OCI-LY7 (cell line): ENCODE results near the gene SV2C. TPM values are rescaled to one million over a fixed set of nuclear protein-coding genes. Genes with fewer than 3 reads are reported as not detected.

Experiments
- BruUV-seq: library from RNA; stranded (reverse); fragments of 400-500 nt; replicated peaks from 2 replicates; lab custom pipeline; 2021; lab: Mats Ljungman, UMichigan
- CTCF ChIA-PET: fragments of 300-600 bp; sonication (Branson Sonifier 250); formaldehyde crosslinking; loops from one replicate; lab custom pipeline; 2022; ENCODE audit warnings: antibody characterized with exemption; ENCODE audit not compliant: unreplicated experiment; lab: Charles Lee
- POLR2A ChIA-PET: fragments of 300-600 bp; sonication (Branson Sonifier 250); formaldehyde crosslinking; loops from one replicate; lab custom pipeline; 2022; ENCODE audit warnings: antibody characterized with exemption; lab: Charles Lee
- DNase-seq: peaks from one replicate; pipeline ENCODE4 v3.0.0-alpha.2; 2015; ENCODE audit warnings: low spot score
- H2AFZ ChIP-seq: fragments of 200-600 bp; sonication (generic), shearing (Covaris generic); 2 replicates; pipeline ENCODE4 v1.6.1; 2014; ENCODE audit warnings: mild to moderate bottlenecking, antibody characterized with exemption, low read length, moderate library complexity
- H3K27ac ChIP-seq: fragments of 200-600 bp; sonication (generic); 2 replicates; pipeline ENCODE4 v1.5.1; 2014; ENCODE audit warnings: mixed run types, low read depth, mild to moderate bottlenecking, moderate library complexity, low read length, inconsistent platforms; ENCODE audit not compliant: poor library complexity, severe bottlenecking
- H3K36me3 ChIP-seq: fragments of 200-600 bp; sonication (generic); 2 replicates; pipeline ENCODE4 v1.6.1; 2014; ENCODE audit warnings: mild to moderate bottlenecking, antibody characterized with exemption, low read length, moderate library complexity, mixed read lengths; ENCODE audit not compliant: insufficient read depth
- H3K4me1 ChIP-seq: fragments of 200-600 bp; sonication (generic); 2 replicates; pipeline ENCODE4 v1.5.1; 2014; ENCODE audit warnings: mild to moderate bottlenecking, low read length; ENCODE audit not compliant: insufficient read depth, poor library complexity, severe bottlenecking
- H3K4me2 ChIP-seq: fragments of 200-600 bp; sonication (generic); 2 replicates; pipeline ENCODE4 v1.6.1; 2014; ENCODE audit warnings: mild to moderate bottlenecking, low read length
- H3K4me3 ChIP-seq: fragments of 200-600 bp; sonication (generic); 2 replicates; pipeline ENCODE4 v1.5.1; 2014; ENCODE audit warnings: mild to moderate bottlenecking, low read depth, low read length; ENCODE audit not compliant: poor library complexity, severe bottlenecking
- H3K79me2 ChIP-seq: fragments of 200-600 bp; sonication (generic); 2 replicates; pipeline ENCODE4 v1.6.1; 2016; ENCODE audit warnings: low read depth, mild to moderate bottlenecking, low read length, moderate library complexity, mixed read lengths; ENCODE audit not compliant: insufficient read depth
- H3K9me2 ChIP-seq: fragments of 200-600 bp; sonication (generic); 2 replicates; pipeline ENCODE4 v1.6.1; 2016; ENCODE audit warnings: mild to moderate bottlenecking, low read length, mixed read lengths; ENCODE audit not compliant: insufficient read depth
- H3K9me3 ChIP-seq: fragments of 200-600 bp; sonication (generic); 2 replicates; pipeline ENCODE4 v1.6.1; 2014; ENCODE audit warnings: mild to moderate bottlenecking, mixed run types, low read length, mixed read lengths
- H4K20me1 ChIP-seq: fragments of 200-600 bp; sonication (generic); 2 replicates; pipeline ENCODE4 v1.6.1; 2014; ENCODE audit warnings: mild to moderate bottlenecking, antibody characterized with exemption, low read length, moderate library complexity, mixed read lengths; ENCODE audit not compliant: insufficient read depth
- EZH2phosphoT487 ChIP-seq: fragments of 200-600 bp; sonication (generic); IDR thresholded peaks from 2 replicates; pipeline ENCODE4 v1.6.1; 2018; ENCODE audit warnings: low read depth, borderline replicate concordance, mild to moderate bottlenecking, mixed run types, antibody characterized with exemption, low read length, moderate library complexity, mixed read lengths
- intact Hi-C: fragments of 100-400 bp; cut with micrococcal nuclease; formaldehyde crosslinking; loops from one replicate; pipeline ENCODE4 v1.10.0; 2022; ENCODE audit not compliant: unreplicated experiment
- total RNA-seq, 2 experiments: library from RNA; depleted of rRNA in 1 of 2; stranded (reverse); fragments of >200 nt in 1 of 2; shearing (Covaris generic) in 1 of 2; gene quantifications; 2 replicates each; pipeline ENCODE4 v1.2.3, GENCODE V29; 2014 to 2022
- TF ChIP-seq, protein P1 (sequence below): fragments of 200-600 bp; sonication (generic); conservative IDR thresholded peaks from 2 replicates; pipeline ENCODE4 v1.5.1; 2014; ENCODE audit warnings: mild to moderate bottlenecking, antibody characterized with exemption, low read length, moderate library complexity, mixed read lengths

The SV2C gene
- total RNA-seq, 2 experiments from 2014 or later: not detected

DNA sequence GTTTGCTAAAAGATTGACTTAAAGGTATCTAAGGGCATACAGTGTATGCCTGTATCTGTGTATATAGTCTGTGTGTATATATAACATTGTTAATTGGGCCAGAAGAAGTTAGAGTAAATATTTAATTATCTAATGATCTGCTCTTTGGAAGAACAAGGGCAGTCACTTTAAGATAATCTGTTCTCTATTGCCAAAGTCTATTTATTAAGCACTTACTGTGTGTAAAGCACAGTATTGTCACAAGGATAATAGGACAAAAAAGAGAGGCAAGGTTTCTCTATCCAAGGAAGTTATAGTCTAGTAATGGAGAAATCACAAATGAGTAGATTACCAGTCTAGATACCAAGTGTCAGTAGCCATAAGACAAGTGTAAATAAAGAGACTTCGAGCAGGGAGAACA, 51.5 kb downstream of the SV2C start:
- BruUV-seq: no TSS peak
- intact Hi-C loops: loop anchor here (10.0 kb wide), 1 partner anchor 60 kb away; no protein-coding TSS in a partner anchor
- no peaks in the 10 kb centered on the region for H3K36me3 ChIP-seq

DNA sequence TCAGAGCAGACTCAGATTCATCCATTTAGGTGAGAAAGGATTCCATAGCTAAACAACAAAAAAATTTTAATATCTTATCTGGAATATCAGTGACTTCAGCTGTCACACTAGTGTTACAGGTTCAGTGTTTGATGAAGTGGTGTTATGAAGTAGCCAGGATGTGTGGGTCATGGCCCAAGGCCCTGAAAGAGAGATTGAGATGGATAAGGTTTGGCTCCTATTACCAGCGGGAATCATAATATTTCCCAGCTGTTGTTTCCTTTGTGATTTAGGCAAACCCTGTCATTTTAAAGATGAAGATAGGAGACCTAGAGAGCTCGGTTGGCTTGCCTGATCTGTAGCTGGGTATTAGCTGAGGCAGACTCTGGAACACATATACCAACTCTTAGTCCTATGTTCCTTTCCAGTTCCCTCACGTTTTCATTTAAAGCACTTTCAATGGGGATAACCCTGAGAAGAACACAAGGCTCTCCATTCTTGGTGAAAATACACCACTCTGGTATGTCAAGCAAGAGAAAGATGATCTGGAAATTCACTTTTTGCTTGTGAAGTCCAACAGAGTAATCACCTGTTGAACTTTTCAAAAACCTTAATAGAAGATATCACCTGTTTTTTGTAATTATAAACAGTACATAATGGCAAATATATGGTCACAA, 54.8 kb downstream of the SV2C start:
- Histone ChIP-seq H3K79me2 (no peaks in the 10 kb centered on the region), H3K9me3 (no peaks in the 10 kb centered on the region), H3K4me1 (no peaks in the 10 kb centered on the region), H2AFZ (no peak overlapping the region), H3K27ac (no peak overlapping the region), H4K20me1 (no peaks in the 10 kb centered on the region), H3K9me2 (no peaks in the 10 kb centered on the region), H3K4me2 (no peak overlapping the region), H3K36me3 (no peaks in the 10 kb centered on the region), H3K4me3 (no peak overlapping the region)
- no TSS peak for BruUV-seq
- DNase-seq: no peak
- TF ChIP-seq, protein P1, sequence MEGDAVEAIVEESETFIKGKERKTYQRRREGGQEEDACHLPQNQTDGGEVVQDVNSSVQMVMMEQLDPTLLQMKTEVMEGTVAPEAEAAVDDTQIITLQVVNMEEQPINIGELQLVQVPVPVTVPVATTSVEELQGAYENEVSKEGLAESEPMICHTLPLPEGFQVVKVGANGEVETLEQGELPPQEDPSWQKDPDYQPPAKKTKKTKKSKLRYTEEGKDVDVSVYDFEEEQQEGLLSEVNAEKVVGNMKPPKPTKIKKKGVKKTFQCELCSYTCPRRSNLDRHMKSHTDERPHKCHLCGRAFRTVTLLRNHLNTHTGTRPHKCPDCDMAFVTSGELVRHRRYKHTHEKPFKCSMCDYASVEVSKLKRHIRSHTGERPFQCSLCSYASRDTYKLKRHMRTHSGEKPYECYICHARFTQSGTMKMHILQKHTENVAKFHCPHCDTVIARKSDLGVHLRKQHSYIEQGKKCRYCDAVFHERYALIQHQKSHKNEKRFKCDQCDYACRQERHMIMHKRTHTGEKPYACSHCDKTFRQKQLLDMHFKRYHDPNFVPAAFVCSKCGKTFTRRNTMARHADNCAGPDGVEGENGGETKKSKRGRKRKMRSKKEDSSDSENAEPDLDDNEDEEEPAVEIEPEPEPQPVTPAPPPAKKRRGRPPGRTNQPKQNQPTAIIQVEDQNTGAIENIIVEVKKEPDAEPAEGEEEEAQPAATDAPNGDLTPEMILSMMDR: no peak
- no peak for TF ChIP-seq EZH2phosphoT487
- CTCF ChIA-PET: no interaction called here
- POLR2A ChIA-PET: interaction anchor here (1.2 to 1.3 kb wide), 3 partner anchors 9 to 35 kb away, joined by 3 to 4 read pairs (median 3); no protein-coding TSS in a partner anchor
- intact Hi-C loops: loop anchor here (10.0 kb wide), 1 partner anchor 57 kb away; no protein-coding TSS in a partner anchor

More for the DNA sequence above, 51.5 kb downstream of the SV2C start:
- TF ChIP-seq, protein P1: no peak
- no peak for TF ChIP-seq EZH2phosphoT487
- CTCF ChIA-PET: no interaction called here
- Histone ChIP-seq H2AFZ (no peak overlapping the region), H3K4me2 (no peak overlapping the region), H3K9me2 (no peaks in the 10 kb centered on the region), H3K4me3 (no peak overlapping the region), H3K27ac (no peak overlapping the region), H4K20me1 (no peaks in the 10 kb centered on the region), H3K4me1 (no peaks in the 10 kb centered on the region), H3K79me2 (no peaks in the 10 kb centered on the region), H3K9me3 (no peaks in the 10 kb centered on the region)
- DNase-seq: no peak
- POLR2A ChIA-PET: no interaction called here

DNA sequence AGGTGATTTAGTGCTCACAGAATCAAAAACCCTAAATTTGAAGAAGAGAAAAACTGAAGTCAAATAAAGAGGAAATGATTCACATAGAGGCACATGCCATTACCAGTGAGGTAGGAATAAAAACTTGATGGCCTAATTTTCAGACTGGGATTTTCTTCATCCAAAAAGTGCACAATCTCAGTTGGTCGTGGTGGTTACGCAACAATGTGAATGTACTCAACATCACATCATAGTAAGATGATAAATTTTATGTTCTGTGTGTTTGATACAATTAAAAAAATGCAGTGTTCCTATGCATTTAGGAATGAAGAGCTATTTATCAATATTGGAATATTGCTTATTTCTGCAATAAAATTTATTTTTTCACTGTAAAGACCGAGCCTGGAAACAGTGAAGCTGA, 60.7 kb downstream of the SV2C start:
- Histone ChIP-seq H3K4me2 (no peak overlapping the region), H3K27ac (no peak overlapping the region), H3K9me2 (no peaks in the 10 kb centered on the region), H3K4me3 (no peak overlapping the region), H3K4me1 (no peaks in the 10 kb centered on the region), H3K36me3 (no peaks in the 10 kb centered on the region), H2AFZ (no peak overlapping the region), H3K9me3 (no peaks in the 10 kb centered on the region), H3K79me2 (no peaks in the 10 kb centered on the region), H4K20me1 (no peaks in the 10 kb centered on the region)
- POLR2A ChIA-PET: interaction anchor here (0.7 to 1.2 kb wide), 4 partner anchors 9 to 258 kb away, joined by 3 read pairs; no protein-coding TSS in a partner anchor
- TF ChIP-seq EZH2phosphoT487: no peak
- TF ChIP-seq, protein P1: no peak
- no peak for DNase-seq
- intact Hi-C loops: no loop called here
- CTCF ChIA-PET: no interaction called here
- BruUV-seq: no TSS peak
